Mesodermal cell (in vitro differentiated cells): ENCODE data around the gene RAB3D.
"Not testable (repeated sequence)": the region's sequence is repeated elsewhere in the genome, so short reads cannot be mapped to it uniquely, and the experiment has no call there.

Experiments
- H3K27ac ChIP-seq: 2 replicates; pipeline ENCODE4 v1.7.0; 2013; ENCODE audit warnings: mild to moderate bottlenecking, low read depth, low read length, moderate library complexity; ENCODE audit not compliant: severe bottlenecking
- H3K36me3 ChIP-seq: 2 replicates; pipeline ENCODE4 v1.7.1; 2013; ENCODE audit warnings: mild to moderate bottlenecking, low read length, moderate library complexity; ENCODE audit not compliant: control insufficient read depth, insufficient read depth
- H3K4me1 ChIP-seq: one replicate; pipeline ENCODE4 v1.7.1; 2013; ENCODE audit warnings: mild to moderate bottlenecking, low read length; ENCODE audit not compliant: insufficient read depth, control insufficient read depth, poor library complexity, severe bottlenecking
- H3K4me3 ChIP-seq: 2 replicates; pipeline ENCODE4 v1.7.0; 2013; ENCODE audit warnings: low read length, control low read depth, mild to moderate bottlenecking; ENCODE audit not compliant: insufficient read depth, poor library complexity, severe bottlenecking; ENCODE audit errors: extremely low read depth
- H3K9me3 ChIP-seq: 2 replicates; pipeline ENCODE4 v1.7.1; 2013; ENCODE audit warnings: mild to moderate bottlenecking, low read length, moderate library complexity; ENCODE audit not compliant: control insufficient read depth
- WGBS, 2 experiments: methylation state at CpG; one replicate each; pipeline ENCODE4 v1.1.5; 2013; ENCODE audit warnings: missing lambda C conversion rate in 2 of 2; ENCODE audit not compliant: insufficient coverage in 2 of 2; 5-methylcytosine and 5-hydroxymethylcytosine counted together

RAB3D gene

DNA sequence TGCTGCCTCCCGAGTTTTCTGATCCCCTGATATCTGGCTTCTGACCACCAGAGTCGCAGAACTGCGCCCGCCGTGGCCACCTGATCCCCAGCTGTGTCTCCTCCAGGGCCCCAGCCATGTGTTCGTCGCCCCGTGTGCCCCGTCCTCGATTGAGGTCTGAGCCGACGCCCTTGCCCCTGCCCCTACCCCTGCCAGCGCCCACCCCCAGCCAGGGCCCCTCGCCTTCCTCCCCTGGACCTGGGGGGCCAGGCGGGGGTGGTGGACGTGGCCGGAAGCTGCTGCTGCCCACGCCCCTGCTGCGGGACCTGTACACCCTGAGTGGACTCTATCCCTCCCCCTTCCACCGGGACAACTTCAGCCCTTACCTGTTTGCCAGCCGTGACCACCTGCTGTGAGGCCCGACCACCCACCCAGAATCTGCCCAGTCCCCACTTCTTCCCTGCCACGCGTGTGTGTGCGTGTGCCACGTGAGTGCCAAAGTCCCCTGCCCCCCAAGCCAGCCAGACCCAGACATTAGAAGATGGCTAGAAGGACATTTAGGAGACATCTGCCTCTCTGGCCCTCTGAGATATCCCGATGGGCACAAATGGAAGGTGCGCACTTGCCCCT is 24.9 kb upstream of the RAB3D start:
- 92 to 93% methylated on average over 21 to 25 of the region's 28 CpGs for WGBS, 2 experiments
- H3K36me3 ChIP-seq = peaks cover 2% of the 10 kb centered on the region

DNA sequence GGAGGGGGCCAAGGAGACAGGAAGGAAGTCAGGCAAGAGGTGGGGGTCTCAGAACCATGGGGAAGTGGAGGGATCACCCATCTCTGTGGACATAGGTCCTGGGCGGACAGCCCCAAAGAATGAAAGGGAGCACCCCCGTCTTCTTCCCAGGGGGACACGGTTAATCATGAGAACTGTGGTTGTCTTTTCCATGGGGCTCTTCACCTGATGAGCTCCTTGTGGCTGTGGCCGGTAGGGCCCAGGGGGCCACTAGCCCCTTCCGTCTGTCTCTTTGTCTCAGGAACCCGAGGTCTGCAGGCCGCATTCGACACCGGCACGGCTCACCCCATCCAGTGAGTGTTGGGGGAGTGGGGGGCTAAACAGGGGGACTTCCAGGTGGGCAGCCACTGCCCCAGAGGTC is 24.4 kb upstream of the RAB3D start:
- no peak overlapping the region for H3K4me3 ChIP-seq
- H3K4me1 ChIP-seq = no peaks in the 10 kb centered on the region
- 88 to 98% methylated on average over 6 to 9 of the region's 10 CpGs for WGBS, 2 experiments
- no peaks in the 10 kb centered on the region for H3K9me3 ChIP-seq
- H3K27ac ChIP-seq = no peak overlapping the region
- H3K36me3 ChIP-seq = peaks cover 2% of the 10 kb centered on the region

More for the DNA sequence above, 24.9 kb upstream of the RAB3D start:
- Histone ChIP-seq H3K4me3 (no peak overlapping the region), H3K9me3 (no peaks in the 10 kb centered on the region), H3K27ac (no peak overlapping the region), H3K4me1 (no peaks in the 10 kb centered on the region)

DNA sequence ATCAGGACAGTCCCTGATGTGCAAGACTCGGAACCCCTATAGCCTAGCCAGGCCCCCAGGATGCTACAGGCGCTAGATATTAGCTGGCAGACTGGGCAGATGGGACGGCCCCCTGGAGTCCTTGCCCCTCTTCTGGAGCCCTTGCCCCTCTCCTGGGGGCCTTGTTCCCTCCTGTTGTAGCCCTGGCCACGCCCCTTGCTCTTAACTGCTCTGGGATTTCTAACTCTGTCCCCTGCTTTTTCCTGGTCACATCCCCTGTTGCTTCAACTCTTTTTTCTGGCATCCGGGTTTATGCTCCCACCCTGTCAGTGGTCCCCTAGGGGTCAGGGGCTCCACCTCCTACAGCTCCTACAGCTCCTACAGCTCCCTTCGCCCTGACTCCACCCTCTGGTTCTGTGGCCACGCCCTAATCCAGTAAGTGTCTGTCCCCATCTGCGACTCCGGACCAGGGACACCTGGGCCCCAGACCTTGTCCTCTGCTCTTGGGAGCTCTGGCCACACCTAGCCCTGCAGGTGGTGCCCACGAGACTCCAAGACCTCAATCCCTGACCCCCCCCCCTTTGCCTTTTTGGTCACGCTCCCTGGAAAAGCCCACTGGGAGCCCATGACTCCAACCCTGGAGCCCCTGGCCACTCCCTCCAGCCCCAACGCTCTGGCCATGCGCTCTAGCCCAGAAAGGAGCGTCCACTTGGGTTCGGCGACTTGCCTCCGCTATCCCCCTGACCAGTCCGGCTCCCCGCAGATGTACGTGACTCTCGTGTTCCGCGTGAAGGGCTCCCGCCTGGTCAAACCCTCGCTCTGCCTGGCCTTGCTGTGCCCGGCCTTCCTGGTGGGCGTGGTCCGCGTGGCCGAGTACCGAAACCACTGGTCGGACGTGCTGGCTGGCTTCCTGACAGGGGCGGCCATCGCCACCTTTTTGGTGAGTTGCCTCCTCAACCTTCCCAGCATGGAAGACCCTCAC is 22.6 kb upstream of the RAB3D start:
- no peak overlapping the region for H3K27ac ChIP-seq
- no peaks in the 10 kb centered on the region for H3K9me3 ChIP-seq
- peaks cover 2% of the 10 kb centered on the region for H3K36me3 ChIP-seq
- 85 to 91% methylated on average over 24 to 34 of the region's 35 CpGs for WGBS, 2 experiments
- H3K4me1 ChIP-seq = no peaks in the 10 kb centered on the region
- no peak overlapping the region for H3K4me3 ChIP-seq

DNA sequence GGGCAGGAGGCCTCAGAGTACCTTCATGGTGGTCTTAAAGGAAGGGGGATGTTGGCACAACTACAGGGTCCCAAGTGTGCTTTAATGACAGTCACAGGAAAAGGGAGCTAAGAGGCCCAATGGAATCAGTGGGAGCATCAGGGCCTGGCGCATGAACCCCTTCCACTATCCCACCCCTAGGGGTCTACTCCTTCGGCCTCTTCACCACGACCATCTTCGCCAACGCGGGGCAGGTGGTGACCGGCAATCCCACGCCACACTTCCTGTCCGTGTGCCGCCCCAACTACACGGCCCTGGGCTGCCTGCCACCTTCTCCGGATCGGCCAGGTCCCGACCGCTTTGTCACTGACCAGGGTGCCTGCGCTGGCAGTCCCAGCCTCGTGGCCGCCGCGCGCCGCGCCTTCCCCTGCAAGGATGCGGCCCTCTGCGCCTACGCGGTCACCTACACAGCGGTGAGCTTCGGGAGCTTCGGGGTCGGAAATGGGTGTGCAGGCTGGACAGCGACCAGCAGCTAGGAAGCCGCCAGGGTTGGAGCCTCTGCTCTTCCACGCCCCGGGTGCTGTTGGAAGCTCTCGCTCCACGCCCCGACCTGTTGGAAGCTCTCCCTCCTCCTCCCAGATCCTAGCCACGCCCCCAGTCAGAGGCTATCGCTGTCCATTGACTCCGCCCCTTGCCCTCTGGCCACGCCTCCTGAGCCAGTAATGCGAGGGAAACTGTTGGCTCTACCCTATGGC is 21.7 kb upstream of the RAB3D start:
- 46 to 47% methylated on average over 40 to 43 of the region's 43 CpGs for WGBS, 2 experiments
- Histone ChIP-seq H3K36me3 (peaks cover 2% of the 10 kb centered on the region), H3K27ac (no peak overlapping the region), H3K4me1 (no peaks in the 10 kb centered on the region), H3K4me3 (no peak overlapping the region), H3K9me3 (no peaks in the 10 kb centered on the region)

DNA sequence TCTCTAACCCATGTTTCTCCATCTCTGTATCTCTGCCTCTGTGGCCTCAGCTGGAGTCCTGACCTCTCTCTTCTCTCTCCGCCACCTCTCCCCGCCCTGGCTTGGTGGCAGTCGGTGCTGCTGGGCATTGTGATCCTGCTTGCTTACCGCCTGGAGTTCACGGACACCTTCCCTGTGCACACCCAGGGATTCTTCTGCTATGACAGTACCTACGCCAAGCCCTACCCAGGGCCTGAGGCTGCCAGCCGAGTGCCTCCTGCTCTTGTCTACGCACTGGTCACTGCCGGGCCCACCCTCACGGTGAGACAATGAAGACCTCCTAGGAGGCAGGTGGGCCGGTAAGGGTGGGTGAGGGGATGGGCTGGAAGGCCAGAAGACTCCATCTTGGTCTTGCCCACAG is 20.0 kb upstream of the RAB3D start:
- H3K27ac ChIP-seq = no peak overlapping the region
- WGBS, 2 experiments = 89 to 92% methylated on average over 7 to 11 of the region's 11 CpGs
- no peaks in the 10 kb centered on the region for H3K4me1 ChIP-seq
- H3K36me3 ChIP-seq = no peaks in the 10 kb centered on the region
- no peaks in the 10 kb centered on the region for H3K9me3 ChIP-seq
- H3K4me3 ChIP-seq = no peak overlapping the region

- Histone ChIP-seq H3K4me1 (no peaks in the 10 kb centered on the region), H3K36me3 (no peaks in the 10 kb centered on the region), H3K9me3 (no peaks in the 10 kb centered on the region), H3K27ac (no peak overlapping the region), H3K4me3 (no peak overlapping the region)
- 79 to 81% methylated on average over 6 to 10 of the region's 11 CpGs for WGBS, 2 experiments
Observed at GRCh38 chr19:11356676-11357550, 17.5 kb upstream of the RAB3D start.

DNA sequence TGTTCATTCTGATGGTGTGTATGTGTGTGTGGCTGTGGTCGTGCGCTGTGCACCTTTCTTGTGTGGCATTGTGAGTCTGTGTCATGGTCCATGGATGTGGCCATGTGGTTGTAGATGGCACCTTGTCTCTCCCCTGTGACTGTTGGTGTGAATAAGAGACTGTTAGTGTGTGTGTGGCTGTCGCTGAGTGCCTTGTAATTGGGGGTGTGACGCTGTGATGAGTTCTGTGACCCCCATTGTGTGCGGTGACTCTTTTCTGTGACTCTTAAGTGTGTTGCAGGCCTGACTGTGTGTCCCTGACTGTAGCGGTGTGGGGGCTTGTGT is 16.6 kb upstream of the RAB3D start:
- Histone ChIP-seq H3K27ac (no peak overlapping the region), H3K4me3 (peak overlapping the region; percentile 47), H3K4me1 (no peaks in the 10 kb centered on the region), H3K36me3 (no peaks in the 10 kb centered on the region), H3K9me3 (no peaks in the 10 kb centered on the region)
- WGBS, 2 experiments = 81 to 87% methylated on average over 5 to 6 of the region's 6 CpGs

- H3K4me1 ChIP-seq = no peaks in the 10 kb centered on the region
- no peak within 1 kb of the TSS for H3K27ac ChIP-seq
- peak within 1 kb of the TSS; percentile 47 for H3K4me3 ChIP-seq
- WGBS, 2 experiments = 8 to 22% methylated on average over 21 to 26 of the region's 62 CpGs
- no peaks in the 10 kb centered on the region for H3K9me3 ChIP-seq
- H3K36me3 ChIP-seq = no peaks in the 10 kb centered on the region
Observed at GRCh38 chr19:11355160-11356073, 16.0 kb upstream of the RAB3D start, which contains the start of gene PLPPR2. PLPPR2 (plus strand) TSS chr19:11355432; CDS start chr19:11357674, 2,242 bp downstream.

GRCh38 chr19:11354102-11354501 is 14.6 kb upstream of the RAB3D start:
- not testable (repeated sequence) for H3K36me3 ChIP-seq, H3K4me3 ChIP-seq, H3K4me1 ChIP-seq, H3K27ac ChIP-seq, H3K9me3 ChIP-seq
- WGBS, 2 experiments = 97 to 98% methylated on average over 4 of the region's 4 CpGs
